Activated T-cell treated with anti-CD3 and anti-CD28 coated beads, Interleukin-2, amount 50 U/mL, for 48 hours (primary cell): ENCODE data around the gene CLCN6.

ENCODE experiments used
- DNase-seq, 2 experiments: peaks; one replicate each; pipeline ENCODE4 v3.0.0-alpha.2; 2020

Gene CLCN6

DNA sequence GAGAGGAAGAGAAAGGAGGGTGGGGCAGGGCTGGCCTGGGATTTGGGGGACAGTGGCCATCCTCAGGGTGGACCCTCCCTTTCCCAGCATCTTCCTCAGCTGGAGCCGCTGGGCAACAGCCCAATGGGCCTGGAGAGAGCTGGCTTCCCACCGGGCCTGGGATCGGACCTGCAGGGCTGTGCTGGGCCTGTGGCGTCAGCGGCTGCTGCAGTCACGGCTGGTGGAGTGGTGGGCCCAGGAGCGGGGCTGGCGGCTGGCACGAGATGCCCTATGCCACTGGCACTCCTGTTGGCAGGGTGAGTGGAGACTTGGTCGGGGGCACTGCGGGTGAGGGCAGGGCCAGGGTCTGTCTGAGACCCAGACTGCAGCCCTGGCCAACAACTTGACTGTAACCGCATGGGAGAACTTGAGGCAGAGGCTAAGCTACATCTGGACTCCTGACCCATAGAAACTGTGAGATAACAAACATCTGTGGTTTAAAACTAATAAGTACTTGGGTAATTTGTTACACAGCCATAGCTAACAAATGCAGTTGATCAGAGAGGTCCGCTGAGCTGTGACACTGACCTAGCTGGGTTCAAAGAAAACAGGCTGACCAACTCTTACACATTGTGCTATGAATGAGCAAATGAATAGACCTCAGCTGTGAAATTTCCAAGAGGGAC is 26.1 kb upstream of the CLCN6 start:
- DNase-seq, result no peak

DNA sequence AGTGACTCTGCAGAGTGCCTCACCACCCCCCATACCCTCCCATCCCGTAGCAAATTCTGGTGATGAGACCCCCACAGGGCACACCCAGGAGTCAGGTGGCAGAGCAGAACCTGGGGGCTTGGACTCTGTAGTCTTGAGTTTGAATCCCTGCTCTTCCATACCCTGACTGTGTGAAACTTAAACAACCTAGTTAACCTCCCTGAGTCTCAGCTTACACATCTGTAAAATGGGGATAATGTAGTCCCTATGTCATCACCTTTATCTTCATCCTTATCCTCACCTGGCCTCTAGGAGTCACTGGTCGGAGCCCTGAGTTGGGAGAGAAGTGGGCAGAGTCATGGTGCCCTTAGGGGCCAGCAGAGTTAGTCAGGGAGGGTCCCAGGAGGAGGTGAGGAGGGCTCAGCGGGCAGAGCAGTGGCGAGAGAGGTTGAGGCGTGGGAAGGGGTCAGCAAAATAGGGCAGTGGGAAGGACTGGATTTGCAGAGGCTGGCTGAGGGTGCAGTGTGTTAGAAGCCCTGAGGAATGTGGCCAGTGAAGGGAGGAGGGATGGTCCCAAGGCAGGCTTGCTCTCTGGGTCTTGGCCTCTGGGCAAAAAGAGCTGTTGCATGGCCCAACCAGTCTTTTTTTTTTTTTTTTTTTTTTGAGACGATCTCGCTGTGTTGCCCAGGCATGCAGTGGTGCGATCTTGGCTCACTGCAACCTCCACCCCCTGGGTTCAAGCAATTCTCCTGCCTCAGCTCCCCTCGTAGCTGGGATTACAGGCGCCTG is 25.4 kb upstream of the CLCN6 start:
- DNase-seq, result no peak

DNA sequence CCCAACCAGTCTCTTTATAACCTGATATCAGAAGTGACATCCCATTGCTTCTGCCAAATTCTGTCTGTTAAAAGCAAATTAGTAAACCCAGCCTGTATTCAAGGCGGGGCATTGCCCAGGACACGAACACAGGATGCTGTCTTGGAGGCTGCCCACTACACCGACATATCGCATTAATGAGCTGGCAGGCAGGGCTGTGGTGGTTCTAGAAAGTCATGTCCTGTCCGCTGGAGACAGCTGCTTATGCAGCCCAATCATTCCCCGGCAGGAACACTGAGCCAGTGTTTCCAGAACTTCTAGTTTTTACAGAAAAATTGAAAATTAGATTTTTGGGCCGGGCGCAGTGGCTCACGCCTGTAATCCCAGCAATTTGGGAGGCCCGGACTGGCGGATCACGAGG is 24.7 kb upstream of the CLCN6 start:
- DNase-seq, result no peak

DNA sequence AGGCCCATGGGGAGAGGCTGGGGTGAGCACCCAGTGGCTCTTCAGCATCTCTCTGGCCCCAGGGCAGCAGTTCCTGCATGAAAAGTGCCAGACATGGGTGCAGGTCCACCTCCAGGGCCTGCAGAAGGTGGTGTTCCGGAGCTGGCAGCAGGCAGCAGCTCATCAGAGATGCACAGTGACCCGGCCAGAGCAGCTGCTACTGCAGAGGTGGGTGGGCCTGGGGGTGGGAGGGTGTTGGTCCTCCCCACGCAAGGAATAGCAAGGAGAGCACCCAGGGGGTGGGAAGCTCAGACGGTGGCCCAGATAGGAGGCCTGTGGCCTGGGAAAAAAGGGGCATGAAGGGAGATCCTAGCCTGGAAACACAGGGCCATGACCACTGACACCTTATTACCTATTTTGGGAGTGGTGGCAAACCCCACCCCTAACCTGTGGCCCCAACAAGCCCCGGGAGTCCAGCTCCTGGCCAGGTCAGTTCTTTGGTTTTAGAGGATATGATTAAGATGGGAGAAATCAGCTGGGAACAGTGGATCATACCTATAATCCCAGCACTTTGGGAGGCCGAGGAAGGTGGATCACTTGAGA is 23.8 kb upstream of the CLCN6 start:
- DNase-seq, result no peak

DNA sequence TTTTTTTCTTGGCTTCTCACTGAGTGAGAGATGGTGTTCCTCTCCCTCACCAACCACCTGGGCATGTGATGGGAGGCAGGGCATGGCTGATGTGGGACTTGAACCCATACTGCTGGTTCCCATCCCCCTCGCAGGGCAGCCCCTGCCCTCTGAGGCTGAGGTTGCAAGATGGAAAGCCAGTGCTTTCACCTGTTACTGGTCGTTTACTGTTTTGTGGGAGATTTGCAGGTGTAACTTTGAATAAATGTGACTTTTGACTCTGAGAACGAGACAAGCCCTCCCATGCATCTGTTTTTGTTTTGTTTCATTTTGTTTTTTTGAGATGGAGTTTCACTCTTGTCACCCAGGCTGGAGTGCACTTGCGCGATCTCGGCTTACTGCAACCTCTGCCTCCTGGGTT is 22.4 kb upstream of the CLCN6 start:
- no peak for DNase-seq

DNA sequence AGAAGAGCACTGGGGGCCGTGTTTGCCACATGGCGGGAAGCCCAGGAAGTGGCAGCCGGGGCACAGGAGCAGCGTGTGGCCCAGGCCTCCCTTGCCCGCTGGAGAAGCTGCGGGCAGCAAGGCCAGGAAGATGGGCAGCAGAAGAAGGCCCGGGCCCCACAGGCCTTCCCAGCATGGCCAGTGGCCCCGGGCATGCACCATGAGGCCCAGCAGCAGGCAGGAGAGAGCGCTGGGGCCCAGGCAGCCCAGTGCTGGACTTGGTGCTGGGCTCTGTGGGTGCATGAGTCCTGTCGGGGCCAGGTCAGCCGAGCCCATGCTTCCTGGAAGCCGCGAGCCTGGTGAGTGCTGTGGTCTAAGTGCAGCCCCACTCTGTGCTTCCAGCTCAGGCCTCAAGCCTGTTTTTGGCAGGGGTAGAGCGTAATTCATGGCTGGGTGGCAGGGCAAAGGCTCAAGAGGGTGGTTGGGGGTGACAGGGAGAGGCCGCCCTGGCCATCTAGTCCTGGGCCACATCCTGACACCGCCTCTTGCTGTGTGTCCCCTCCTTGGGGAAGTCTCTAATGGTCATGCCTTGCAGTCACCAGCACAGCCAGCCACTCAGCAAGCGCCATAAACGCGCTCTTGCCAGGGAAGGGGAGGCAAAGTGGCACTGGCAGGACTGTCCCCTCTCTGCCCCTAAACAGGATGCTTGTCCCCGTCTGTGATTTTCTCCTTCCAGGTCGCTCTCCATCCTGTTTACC is 21.6 kb upstream of the CLCN6 start:
- no peak for DNase-seq

DNA sequence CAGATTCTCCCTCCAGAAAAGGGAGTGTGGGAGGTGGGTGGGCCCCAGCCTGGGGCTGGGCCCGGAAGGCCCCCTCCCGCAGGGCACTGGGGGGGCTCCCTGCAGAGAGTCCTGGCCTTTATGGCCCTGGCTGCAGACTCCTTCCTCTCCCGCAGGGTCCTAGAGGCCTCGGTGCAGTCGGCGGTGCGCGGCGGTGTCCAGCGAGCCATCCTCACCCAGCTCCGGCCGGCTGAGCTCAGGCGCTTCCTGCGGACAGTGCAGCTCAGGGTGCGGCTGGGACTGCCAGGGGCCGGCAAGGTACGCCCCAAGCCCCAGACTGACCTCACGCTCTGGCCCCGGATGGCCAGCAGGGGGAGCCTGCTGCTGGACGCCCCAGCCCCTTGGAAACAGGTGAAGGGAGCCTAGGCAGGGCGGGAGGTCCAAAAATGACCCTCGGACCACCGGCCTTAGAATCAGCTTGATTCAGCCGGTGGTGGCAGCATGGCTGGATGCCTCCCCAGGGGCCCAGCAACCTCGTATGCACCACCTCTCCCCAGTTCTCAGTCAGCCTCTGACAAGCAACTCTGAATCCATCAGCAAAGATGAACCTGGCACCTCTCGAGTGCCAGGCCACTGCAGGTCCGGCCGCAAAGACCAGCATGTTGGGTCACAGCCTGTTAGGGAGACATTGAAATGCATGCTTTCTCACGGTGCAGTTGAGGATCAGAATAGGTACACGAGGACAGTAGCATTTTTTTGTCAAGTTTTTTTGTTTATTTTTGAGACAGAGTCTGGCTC is 20.8 kb upstream of the CLCN6 start:
- DNase-seq, result peak; percentile 63 to 68

DNA sequence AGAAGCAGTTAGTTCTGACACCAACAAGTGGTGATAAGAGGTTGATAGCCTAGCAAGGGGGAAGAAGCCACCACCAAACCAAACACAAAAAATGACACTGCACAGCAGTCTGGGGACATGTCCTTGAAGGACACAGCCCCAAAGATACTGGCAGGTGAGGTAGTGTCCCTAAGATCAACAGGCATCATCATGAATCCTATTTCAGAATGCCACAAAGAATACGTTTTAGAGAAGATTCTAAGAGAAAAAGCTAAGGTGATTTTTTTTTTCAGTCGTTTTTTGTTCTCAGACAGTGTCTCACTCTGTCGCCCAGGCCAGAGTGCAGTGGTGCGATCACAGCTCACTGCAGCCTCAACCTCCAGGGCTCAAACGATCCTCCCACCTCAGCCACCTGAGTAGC is 19.8 kb upstream of the CLCN6 start:
- DNase-seq, result no peak

DNA sequence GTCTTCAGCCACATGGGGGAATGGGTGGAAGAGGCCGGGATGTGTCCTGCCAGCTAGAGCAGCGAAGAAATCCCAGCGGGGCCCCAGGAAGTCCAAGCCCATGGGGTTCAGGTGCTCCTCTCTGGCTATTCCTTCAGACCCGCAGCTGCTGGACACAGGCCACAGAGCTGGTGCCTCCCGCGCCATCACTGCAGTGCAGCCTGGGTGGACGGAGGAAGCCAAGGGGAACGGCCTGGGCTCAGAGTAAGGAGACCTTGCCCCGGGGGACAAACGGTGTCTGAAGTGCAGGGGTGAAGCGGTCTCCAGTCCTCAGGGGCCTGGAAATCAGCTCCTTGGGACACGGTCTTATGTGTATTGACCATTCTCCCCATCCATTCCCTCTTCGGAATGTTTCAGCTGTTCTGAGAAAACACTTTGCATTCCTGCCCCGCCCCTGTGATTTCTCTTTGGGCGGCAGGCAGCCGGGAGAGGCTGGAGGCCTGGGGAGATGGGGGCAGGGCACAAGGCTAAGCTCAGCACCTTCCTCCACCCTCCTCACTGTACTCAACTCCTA is 18.7 kb upstream of the CLCN6 start:
- no peak for DNase-seq

DNA sequence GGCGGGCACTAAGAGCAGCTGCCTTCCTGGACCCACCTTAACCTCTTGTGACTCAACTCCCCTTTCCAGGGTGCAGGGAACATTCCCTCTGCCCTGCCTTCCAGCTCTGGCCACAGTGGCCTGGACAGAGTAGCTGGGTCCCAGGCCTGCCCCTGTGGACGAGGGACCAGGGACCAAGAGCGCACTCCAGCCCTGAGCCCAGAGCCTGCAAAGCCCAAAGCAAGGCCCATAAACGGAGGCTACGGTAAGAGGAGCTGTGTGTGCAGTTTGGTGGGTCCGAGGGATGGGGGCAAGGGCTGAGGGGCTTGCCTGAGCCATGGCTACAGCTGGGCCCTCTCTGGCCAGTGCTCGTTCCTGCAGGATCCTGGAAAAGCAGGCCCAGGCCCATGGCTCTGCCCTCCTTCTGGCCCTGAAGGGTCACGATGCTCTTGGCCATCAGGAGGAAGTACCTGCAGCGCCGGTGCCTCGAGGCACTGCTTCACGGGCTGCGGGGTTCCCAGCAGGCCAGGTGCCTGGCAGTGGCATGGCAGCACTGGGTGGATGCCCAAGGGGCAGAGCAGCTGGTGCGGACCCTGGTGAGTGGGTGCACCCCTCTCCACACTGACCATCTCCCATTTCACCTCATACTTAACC is 18.1 kb upstream of the CLCN6 start:
- no peak for DNase-seq

DNA sequence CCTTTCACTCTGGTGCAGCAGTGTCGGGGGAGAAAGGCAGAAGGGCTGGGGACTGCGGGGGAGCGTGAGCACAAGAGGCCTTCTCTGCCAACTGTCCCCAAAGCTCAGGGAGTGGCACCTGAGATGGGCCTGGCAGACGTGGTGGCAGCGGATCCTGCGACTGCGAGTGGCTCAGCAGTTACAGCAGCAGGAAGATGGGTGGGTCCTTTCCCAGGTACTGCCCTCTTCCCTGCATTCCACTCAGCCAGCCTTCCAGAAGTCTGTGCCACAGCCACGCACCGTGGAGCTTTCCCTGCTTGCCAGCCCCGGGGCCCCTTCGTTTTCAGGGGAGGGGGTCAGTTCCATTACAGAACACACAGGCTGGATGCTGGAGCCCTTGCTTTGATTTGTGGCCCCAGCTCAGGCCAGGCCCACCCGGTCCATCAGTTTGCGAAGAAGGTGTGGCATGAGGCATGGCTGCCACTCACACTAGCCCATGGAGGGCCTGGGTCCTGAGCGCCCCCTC is 17.4 kb upstream of the CLCN6 start:
- no peak for DNase-seq

DNA sequence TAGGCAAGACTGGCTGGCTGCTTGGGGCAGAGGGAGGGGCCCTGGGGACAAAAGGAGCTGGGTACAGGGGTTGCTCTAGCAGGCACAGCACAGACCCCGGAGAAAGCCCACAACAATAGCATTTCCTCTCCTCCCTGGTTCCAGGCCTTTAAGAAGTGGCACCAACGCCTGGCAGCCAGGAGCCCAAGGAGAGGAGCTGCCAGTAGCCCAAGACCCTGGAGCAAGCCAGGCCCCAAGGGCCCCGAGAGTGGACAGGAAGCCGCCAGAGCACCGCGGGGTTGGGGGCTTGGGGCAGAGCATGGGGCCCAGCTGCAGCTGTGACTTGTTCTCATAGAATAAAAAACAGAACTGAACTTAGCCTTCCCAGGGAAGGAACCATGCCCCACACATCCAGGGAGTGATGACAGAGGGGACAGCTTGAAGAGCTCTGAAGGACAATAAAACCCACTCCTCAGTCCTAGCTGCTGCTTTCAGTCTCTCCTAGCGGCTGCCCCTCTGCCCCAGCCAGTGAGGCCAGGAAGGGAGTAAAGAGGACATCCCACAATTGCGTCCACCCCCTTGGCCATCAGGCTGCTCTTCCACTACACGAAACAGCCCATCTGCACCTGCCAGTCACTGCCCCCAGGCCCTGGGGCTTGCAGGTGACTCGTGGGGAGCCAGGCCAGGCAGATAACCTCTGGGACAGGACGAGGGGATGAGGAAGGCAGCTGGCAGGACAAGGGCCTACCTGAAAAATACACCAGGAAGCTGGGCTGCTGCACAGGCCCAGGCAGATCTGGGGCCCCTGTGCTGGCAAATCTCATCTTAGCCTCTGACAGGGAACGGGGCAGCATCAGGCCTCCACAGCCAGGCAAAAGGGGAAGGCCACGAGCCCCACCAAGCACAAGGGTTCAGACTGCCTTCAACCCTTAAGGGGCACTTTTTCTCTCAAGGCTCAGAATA is 16.6 kb upstream of the CLCN6 start:
- DNase-seq, result no peak

DNA sequence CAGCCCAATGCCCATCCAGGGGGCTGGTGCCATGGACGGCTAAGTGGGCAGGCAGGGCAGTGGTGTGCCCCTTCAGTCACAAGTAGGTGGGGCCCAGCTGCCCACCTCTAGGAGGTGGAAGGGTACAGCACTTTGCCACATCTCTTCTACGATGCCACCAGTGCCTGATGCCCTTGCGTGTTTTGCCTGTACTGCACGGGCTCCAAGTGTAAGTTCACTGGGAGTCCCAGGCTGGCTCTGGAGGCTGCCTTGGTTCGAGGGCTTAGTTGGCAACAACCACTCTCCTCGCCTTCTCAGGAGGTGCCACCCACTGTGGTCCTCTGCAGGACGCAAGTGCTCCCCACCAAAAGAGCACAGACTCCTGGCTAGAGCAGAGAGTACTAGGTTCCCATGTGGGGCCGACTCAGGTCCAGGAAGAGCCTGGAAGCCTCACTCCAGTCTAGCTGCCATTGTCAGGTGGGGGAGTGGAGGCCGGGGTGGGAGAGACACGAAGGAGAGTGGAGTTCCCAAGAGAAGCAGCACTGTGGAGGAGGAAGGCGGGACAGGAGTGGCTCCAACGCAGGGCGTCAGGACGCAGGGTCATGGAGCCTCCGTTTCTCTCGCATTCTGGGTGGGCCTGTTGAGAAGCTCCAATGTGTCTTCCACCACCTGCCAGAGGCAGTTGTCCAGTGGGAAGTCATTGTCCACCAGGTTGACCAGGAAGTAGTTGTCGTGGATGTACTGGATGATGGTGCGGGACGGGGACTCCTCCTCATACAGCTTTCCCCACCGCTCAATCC is 15.7 kb upstream of the CLCN6 start:
- DNase-seq, result no peak

DNA sequence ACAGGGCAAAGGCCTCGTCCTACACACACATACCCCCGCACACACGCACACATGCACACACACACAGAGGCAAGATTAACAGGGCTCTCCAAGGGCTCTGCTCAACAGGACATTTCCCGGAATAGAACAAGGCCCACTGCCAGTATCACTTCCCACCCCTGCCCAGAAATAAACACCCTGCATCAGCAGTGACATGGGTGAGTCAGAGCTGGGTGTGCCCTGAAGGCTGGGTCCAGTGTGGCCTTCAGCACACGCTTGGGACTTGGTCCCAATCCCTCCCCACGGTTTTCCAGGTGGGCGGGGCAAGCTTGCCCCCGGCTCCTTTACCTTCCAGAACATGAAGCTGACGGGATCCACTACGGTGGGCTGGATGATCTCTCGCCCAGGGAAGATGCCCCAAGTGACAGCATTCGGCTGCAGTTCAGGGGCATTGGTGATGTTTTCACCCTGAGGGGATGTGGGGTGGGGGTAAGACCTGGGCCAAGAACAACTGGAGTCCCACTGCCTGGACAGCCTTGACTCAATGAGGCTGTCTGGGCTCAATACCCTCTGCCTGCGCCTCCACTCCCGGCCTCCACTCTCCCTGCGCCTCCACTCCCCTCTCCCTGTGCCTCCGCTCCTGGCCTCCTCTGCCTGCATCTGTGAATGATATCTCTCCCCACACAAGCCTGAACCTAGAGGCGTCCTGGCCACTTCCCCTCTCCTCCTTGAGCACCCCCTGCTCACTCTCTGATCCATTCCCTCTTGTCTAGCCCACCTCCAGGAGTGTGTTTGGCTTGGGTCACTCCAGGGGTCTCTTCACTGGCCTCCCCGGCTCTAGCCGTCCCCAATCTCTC is 14.9 kb upstream of the CLCN6 start:
- DNase-seq, result no peak

DNA sequence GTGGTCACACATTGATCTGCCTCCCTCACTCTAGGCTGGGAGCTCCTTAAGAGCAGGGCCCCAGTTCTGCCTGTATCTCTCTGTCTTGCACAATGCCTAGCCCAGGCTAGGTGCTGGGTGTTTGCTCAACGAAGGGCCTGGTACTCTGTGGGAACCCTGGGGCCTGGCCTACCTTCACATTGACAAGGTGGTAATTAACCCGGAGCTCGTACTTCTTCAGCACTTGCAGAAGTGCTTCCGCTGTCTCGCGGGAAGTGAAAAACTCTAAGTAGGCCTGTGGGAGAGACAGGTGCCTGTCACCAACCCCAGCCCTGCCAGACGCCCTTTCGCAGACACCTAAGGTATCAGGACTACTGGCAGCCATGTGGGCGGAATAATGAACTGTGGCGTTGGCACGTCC is 13.9 kb upstream of the CLCN6 start:
- DNase-seq, result no peak

DNA sequence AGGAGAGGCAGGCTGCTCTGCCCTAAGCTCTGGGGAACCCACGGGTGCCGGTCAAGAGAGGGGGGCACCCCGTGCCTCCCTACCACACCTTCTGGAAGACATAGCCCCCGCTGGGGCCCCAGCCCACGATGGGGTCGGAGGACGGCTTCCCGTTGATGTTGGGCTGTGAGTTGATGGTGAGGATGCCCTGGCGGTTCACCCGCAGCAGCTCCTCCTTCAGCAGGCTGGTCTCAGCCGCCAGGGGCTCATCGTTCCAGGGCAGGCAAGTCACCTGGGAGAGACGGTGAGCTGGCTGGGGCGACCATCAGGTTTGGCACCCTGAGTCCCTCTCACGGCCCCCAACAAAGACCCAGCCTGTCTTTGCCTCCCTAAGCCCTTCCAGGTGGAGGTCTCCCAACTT is 12.2 kb upstream of the CLCN6 start:
- no peak for DNase-seq

DNA sequence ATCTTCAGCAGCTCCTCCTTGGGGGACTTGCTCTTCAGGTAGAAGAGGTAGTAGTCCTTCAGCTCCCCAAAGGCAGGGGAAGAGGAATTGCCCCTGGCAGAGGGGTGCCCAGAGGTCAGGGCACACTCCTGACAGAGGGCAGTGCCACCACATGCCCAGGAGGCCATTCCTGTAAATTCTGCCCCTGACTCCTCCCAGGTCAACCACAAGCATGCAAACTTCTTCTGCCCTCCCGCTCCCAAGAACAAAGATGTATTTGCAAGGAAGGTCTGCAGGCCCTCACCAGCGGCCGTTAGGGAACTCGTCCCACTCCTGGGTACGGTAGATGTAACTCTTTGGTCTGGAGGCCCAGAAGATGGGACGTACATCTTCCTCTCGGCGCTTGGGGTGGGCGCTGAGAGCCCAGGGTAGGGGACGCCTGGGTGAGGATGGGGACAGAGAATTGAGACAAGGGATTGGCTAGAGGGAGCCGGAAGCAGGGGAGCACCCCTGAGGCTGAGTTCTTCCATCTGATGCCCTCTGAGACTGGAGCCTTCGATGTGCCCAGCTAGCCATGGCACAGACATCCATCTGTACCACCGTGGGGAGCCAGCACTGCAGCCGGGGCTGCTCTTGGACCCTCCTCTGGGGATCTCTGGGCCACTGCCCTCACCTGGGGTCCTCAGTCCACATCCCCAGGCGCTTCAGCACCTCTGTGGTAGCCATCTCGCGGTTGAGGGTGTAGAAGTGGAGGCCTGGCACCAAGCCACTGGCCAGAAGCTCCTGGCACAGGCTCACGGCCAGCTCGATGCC is 11.3 kb upstream of the CLCN6 start:
- no peak for DNase-seq
